DMS114 treated with DMSO at 0.1 percent for 48 hours (cell line): ENCODE data around the gene KRTAP9-8.
"Not testable (repeated sequence)": the region's sequence is repeated elsewhere in the genome, so short reads cannot be mapped to it uniquely, and the experiment has no call there.

ENCODE experiments used
- DNase-seq: peaks from one replicate; lab custom pipeline; 2025; ENCODE audit not compliant: unreplicated experiment; lab: John Stamatoyannopoulos, UW

KRTAP9-8 gene

DNA sequence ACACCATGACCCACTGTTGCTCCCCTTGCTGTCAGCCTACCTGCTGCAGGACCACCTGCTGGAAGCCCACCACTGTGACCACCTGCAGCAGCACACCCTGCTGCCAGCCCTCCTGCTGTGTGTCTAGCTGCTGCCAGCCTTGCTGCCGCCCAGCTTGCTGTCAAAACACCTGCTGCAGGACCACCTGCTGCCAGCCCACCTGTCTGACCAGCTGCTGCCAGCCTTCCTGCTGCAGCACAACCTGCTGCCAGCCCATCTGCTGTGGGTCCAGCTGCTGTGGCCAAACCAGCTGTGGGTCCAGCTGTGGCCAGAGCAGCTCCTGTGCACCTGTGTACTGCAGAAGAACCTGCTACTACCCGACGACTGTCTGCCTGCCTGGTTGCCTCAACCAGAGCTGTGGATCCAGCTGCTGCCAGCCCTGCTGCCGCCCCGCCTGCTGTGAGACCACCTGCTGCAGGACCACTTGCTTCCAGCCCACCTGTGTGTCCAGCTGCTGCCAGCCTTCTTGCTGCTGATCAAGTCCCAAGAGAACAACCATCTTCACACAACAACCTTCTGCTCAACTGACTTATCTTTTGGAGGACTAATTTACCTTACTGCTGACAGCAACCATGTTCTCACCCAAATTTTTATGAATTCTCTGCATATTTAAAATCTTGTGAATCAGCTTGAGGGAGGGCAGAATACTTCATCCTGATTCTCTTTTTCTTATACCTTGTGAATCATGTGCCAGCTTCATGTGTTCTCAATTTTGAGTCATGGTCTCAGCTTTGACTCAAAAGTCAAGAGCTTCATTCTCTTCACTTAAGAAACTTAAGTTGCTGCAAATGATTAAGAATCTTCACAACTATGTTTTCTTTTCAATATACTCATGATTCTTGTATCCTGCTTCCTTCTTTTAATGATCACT lies 17.8 kb downstream of the KRTAP9-8 start, which contains the start of gene KRTAP9-9:
Gene KRTAP9-9 (plus strand): TSS at position 4 of the 910 bp plus-strand sequence.
- not testable (repeated sequence) for DNase-seq

DNA sequence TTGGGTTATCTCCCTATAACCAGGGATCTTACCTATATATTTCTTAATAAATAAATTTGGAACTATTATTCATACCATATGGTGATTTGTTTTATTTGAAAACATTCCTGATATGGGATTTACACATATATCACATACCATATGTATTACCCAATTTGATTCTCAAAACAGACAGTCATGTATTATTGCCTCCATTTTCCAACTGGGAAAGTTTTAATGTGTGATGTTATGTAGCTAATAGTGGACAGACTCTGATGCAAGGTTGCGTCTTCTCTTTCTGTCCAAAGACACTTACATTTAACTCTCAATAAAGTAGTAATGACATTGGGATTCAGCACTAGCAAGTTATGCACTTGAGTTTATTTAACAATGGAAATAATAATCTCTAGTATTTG lies 18.5 kb downstream of the KRTAP9-8 start:
- DNase-seq: no peak

DNA sequence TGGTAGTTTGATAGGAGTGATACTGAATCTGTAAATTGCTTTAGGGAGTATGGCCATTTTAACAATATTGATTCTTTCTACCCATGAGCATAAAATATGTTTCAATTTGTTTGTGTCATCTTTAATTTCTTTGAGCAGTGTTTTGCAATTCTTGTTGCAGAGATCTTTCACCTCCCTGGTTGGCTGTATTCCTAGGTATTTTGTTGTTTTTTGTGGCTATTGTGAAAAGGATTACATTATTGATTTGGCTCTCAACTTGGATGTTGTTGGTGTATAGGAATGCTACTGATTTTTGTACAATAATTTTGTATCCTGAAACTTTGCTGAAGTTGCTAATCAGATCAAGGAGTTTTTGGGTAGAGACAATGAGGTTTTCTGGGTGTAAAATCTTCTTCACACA lies 20.6 kb downstream of the KRTAP9-8 start:
- DNase-seq: no peak

DNA sequence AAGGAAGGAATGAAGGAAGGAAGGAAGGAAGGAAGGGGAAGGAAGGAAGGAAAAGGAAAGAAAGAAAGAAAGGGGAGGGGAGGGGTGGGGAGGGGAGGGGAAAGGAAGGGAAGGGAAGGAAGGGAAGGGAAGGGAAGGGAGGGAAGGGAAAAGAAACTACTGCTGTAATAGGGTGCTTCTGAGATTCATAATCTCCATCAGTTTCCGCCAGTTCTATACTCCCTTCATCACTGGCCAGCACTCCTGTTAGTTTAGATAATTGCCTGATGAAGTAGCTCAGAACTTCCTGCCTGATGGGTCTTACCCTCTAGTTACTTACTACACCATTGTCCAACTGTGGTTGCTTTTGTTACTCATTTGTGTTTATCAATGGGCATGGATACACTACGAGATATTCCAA lies 25.4 kb downstream of the KRTAP9-8 start:
- DNase-seq: no peak

DNA sequence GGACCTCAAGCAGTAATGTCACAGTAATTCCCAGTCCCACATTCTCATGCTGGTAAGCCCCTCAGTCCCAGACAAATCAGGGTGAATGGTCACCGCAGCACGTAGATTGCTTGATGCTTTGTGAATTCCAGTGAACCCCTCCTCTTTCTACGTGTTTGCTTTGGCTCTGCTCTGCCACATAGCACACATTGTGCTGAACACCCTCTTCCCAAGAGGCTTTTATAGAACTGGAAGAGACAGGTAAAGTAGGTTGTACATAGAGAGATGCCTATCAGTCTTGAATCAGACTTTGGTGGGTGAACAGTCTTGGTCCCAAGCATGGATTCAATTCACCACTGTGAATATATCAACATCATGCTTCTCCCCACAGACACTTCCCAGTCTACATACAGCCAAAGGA lies 26.8 kb downstream of the KRTAP9-8 start:
- DNase-seq: no peak

DNA sequence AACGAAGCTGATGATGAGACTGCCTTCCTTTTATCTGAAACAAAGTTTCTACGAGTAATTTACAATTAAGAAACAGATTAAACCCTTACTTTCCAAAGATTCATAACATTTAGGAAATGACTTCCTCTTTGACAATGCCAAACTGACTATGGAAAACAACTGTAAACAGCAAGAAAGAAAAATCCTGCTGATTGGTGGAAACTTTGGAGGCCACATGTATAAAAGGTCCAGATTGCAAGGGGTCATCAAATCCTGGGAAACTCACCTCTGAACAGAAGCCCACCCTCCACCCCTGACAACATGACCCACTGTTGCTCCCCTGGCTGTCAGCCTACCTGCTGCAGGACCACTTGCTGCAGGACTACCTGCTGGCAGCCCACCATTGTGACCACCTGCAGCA lies 27.3 kb downstream of the KRTAP9-8 start, which contains the start of gene KRTAP9-6:
Gene KRTAP9-6 (plus strand): TSS at position 301 of the 400 bp plus-strand sequence. CDS start 0 bp downstream, at position 301.
- no peak for DNase-seq

DNA sequence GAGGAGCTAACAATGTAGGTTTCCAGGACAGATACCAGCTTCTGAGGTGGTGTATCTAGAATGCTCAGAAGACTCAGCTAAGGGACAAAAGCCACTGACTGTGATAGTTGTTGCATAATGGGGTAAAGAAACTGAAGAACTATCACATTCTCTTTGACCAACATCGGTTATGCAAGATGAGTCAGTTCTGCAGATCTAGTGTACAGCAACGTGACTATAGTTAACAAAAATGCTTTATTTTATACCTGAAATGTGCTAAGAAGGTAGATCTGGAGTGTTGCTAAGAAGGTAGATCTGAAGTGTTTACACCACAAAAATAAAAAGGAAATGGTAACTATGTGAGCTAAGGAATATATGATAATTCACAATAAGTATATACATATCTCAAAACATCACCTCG lies 29.9 kb downstream of the KRTAP9-8 start:
- DNase-seq: no peak

DNA sequence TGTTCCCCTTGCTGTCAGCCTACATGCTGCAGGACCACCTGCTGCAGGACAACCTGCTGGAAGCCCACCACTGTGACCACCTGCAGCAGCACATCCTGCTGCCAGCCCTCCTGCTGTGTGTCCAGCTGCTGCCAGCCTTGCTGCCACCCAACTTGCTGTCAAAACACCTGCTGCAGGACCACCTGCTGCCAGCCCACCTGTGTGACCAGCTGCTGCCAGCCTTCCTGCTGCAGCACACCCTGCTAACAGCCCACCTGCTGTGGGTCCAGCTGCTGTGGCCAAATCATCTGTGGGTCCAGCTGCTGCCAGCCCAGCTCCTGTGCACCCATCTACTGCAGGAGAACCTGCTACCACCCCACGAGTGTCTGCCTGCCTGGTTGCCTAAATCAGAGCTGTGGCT lies 33.5 kb downstream of the KRTAP9-8 start:
- DNase-seq: not testable (repeated sequence)

DNA sequence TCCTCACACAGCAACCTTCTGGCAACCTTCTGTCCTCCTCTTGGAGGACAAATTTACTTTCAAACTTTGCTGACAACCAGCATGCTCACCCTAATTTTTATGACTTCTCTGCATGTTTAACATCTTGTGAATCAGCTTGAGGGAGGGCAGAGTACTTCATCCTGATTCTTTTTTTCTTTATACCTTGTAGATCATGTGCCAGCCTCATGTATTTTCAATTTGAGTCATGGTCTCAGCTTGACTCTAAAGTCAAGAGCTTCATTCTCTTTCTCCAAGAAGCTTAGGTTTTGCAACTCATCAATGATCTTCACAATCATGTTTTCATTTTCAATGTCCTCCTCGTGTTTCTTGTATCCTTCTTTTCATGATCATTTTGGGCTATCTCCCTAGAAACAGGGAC lies 34.1 kb downstream of the KRTAP9-8 start:
- no peak for DNase-seq

DNA sequence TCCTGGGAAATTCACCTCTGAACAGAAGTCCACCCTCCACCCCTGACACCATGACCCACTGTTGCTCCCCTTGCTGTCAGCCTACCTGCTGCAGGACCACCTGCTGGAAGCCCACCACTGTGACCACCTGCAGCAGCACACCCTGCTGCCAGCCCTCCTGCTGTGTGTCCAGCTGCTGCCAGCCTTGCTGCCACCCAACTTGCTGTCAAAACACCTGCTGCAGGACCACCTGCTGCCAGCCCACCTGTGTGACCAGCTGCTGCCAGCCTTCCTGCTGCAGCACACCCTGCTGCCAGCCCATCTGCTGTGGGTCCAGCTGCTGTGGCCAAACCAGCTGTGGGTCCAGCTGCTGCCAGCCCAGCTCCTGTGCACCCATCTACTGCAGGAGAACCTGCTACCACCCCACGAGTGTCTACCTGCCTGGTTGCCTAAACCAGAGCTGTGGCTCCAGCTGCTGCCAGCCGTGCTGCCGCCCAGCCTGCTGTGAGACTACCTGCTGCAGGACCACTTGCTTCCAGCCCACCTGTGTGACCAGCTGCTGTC lies 37.9 kb downstream of the KRTAP9-8 start, which contains the start of gene KRTAP9-7:
Gene KRTAP9-7 (plus strand): TSS at position 51 of the 543 bp plus-strand sequence. CDS start 0 bp downstream, at position 51.
- DNase-seq: not testable (repeated sequence)

DNA sequence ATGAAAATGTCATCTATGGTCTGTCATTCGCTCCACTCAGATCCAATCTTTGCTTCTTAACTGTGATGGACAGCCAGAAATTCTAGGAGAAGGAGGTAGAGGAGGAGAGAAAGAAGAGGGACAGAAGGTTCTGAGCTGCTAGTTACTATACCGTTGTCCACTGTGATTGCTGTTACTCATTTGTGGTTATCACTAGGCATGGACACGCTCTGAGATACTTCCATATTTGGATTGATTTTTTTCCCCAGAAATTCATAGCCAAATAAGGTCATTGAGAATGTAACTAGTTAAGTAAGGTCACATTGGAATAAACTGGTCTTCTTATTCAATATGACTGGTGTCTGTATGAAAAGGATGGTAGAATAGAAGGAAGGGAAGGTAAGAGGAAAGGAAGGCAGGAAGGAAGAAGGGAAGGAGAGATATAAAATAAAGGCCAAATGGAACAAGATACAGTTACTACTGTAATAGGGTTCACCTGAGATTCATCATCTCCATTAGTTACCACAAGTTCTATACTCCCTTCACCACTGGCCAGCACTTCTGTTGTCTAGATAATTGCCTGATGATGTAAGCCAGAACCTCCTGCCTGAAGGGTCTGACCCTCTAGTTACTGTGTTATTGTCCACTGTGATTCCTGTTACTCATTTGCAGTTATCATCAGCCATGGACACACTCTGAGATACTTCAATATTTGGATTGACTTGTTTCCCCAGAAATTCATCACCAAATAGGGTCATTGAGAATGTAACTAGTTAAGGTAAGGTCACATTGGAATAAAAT lies 40.6 kb downstream of the KRTAP9-8 start:
- DNase-seq: no peak

DNA sequence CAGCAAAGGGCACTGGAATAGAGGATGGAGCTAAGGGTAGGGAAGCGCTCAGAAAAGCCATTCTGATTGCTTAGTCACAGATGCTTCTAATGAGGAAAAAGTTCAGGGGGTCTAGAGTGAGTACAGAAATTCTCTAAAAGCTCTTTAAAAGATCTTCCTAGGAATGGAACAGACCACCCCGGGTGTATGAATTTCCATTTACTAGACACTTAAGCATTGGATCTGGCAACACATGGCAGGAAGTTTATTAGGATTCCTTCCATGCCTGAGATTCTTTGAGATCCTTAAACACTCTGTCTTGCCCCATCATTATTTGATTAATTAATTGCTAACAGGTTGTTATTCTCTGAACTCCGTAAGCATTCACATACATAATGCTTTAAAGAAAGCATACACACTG lies 46.2 kb downstream of the KRTAP9-8 start:
- DNase-seq: no peak

DNA sequence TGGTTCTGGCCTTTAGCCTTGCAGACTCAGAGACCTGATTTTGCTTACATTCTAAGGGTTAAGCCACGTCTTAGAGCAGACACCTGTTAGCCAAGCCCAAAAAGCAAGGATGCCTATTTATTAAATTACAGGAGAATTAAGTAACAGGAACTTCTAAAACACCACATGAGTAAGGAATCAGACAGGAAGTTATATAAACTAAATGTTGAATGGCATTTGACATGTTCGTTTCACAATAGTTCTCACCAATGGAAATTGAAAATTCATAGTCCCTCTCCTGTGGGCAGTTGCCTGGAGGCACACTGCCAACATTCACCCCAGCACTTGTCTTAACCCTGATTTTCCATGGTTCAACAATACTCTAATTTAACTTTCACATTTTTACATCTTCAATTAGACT lies 46.7 kb downstream of the KRTAP9-8 start:
- no peak for DNase-seq

DNA sequence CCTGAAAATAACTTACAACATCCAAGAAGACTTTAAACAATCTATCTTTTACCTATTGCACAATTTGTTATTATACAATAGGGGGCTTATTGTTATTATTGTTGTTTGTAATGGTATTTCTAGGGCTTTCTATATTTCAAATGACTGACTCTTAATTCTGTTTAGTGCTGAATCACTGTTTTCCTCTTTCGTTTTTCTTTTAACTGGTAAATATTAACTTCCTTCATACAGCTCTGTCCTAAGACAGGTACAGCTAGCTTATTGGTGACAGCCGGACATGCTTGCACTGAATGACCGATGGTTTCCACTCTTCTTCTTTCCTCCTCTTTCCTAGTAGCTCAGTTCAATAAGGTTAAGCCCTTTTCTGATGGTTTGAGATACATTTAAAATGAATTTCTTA lies 49.3 kb downstream of the KRTAP9-8 start:
- no peak for DNase-seq
